NCI-H2029 treated with DMSO at 0.1 percent for 48 hours (cell line): ENCODE measurements around the gene FNDC8.
"Not testable (repeated sequence)": the region's sequence is repeated elsewhere in the genome, so short reads cannot be mapped to it uniquely, and the experiment has no call there.

Experiments used
- DNase-seq: peaks from one replicate; lab custom pipeline; 2025; lab: John Stamatoyannopoulos, UW

FNDC8 gene

DNA sequence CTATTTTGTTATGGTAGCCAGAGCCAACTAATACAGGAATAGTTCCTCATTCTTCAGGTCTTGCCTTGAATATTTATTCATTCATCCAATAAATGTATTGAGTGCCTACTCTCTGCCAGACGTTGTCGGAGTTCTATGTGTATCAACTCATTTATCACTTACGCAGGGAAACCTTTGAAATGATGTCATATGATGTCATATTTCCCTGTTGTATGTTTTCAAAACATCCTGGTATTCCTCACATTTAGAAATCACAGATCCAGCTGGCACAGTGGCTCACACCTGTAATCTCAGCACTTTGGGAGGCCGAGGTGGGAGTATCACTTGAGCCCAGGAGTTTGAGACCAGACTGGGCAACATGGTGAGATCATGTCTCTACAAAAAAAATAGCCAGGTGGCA lies 23.4 kb downstream of the FNDC8 start:
- DNase-seq: no peak

GRCh38 chr17:35146214-35146833 lies 24.9 kb downstream of the FNDC8 start:
- no peak for DNase-seq

DNA sequence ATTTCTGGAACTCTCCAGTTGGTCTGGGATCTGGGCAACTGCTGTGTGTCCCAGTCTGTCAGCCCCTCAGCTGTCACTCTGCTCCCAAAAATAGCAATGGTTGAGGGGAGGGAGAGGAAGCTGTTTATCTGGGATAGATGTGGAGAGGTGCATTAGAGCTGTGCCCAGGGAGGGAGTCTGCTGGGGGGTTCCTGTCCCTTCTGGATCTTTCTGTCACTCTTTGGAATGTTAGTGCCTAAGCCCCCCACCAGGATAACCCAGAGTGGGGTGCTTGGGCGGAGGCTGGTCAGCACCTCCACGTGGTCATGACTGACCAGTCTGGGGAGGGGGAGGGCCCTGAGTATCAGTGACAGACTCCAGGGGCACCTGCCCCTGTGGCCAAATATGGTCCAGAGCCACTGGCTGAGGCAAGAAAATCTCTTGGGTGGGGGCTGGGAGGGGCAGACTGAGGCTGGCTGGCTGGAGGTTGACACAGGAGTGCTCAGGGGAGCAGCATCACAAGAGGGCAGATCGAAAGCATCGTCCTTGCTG lies 26.0 kb downstream of the FNDC8 start, which contains the start of gene UNC45B:
Gene UNC45B, plus strand, starts transcription at position 443 of the 531 bp plus-strand sequence. CDS start 447 bp downstream, outside the sequence.
- DNase-seq: no peak

GRCh38 chr17:35148144-35148543 lies 26.7 kb downstream of the FNDC8 start:
- no peak for DNase-seq

GRCh38 chr17:35149941-35150340 lies 28.5 kb downstream of the FNDC8 start:
- no peak for DNase-seq

- not testable (repeated sequence) for DNase-seq
These were observed 29.7 kb downstream of the FNDC8 start for GRCh38 chr17:35151080-35151479.

- DNase-seq: no peak
These were observed 31.2 kb downstream of the FNDC8 start for GRCh38 chr17:35152421-35153140.

DNA sequence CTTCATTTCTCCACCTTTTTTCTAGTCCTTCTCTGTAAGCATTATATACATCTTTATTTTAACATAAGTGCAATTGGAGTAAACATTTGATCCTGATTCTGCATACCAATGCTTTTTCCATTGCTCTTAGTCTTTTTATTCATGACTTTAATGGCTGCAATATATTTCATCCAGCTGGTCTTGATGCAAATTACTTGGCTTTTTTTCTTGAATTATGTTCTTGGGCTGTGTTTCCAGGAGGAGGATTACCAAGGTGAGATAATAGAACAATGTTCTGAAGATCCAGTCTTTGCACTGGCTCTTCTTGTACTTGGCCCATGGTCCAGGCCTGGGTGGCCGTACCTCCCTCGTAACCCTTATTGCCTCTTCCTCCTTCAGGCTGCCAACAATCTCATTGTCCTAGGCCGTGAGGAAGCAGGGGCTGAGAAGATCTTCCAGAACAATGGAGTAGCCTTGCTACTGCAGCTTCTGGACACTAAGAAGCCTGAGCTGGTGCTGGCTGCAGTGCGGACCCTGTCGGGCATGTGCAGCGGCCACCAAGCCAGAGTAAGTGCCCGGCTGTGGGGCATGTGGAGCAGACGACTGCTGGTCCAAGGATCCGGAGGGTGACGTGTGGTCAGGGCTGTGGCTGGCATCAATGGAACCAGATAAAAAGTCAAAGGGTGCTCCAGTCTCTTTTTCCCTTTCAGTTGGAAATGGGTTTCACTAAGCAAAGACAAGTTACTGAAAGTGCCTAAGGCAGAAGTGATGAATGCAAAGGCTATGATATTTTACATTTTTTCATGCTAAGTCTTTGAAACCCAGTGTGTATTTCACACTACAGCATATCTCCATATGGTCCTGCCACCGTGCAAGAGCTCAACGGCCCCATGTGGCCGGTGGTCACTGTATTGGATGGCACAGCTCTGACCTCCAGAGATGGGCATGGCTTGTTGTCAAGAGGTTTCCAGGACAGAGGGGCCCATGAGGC lies 33.1 kb downstream of the FNDC8 start:
- DNase-seq: no peak

DNA sequence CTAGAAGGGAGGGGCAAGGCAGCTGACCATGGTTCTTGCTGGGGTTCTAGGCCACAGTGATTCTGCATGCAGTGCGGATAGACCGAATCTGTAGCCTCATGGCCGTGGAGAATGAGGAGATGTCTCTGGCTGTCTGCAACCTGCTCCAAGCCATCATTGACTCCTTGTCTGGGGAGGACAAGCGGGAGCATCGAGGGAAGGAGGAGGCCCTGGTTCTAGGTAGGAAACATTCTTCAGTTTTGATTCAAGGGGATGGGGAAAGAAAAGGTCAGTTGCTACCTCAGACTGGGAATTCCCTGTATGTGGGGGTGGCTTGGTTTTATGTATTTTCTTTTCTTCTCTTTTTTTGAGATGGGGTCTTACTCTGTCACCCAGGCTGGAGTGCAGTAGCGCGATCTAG lies 33.8 kb downstream of the FNDC8 start:
- no peak for DNase-seq

GRCh38 chr17:35159940-35160339 lies 38.5 kb downstream of the FNDC8 start:
- DNase-seq: no peak

DNA sequence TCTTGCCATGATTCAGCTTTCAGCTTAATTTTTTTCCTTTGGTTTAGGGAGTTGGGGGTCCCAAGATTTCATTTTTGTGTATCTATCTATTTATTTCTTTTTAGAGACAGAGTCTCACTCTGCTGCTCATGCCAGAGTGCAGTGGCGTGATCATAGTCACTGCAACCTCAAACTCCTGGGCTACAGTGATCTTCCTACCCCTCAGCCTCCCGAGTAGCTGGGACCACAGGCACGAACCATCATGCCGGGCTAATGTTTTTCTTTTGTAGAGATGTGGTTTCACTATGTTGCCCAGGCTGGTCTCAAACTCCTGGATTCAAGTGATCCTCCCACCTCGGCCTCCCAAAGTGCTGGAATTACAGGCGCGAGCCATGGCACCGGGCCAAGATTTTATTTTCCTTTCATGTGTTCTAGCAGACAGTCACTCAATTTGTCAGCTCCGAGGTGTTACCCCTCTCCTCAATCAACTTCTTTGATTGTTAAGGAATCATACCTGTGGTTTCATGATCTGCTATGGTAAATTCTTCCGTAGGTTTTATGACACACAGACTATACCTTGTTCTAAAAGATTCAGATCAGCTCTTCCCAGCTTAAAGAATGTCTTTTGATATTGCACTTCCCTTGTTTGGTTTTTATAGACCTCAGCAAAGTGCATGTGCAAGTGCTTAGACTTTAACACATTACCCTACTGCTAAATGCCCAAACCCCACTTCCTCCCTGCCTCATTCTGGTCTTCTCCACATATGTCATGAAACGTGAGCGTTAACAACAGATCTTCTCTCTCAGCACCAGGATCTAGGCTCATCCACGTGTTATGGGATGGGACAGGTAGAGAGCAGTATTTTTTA lies 39.2 kb downstream of the FNDC8 start:
- no peak for DNase-seq

DNA sequence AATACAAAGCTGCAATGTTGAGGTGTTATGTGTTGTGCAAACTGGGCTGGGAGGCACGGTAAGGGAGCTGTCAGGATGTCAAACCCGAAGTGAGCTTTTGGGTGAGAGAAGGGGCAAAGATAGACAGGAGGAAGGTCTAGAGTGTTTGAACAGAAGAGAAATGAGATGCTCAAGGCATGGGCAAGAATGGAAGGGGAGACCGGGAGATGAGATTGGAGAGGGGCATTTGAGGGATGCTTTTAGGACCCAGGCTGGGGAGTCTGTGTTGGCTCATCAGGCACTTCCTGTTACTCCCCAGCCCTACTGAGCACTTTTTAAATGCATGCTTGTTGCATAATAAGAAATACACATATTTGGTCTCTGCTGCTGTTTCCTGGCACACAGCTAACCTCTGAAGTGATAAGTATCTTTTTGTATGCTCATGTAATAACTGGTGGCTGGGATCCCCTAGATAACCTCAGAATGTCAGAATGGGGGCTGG lies 39.9 kb downstream of the FNDC8 start:
- no peak for DNase-seq

DNA sequence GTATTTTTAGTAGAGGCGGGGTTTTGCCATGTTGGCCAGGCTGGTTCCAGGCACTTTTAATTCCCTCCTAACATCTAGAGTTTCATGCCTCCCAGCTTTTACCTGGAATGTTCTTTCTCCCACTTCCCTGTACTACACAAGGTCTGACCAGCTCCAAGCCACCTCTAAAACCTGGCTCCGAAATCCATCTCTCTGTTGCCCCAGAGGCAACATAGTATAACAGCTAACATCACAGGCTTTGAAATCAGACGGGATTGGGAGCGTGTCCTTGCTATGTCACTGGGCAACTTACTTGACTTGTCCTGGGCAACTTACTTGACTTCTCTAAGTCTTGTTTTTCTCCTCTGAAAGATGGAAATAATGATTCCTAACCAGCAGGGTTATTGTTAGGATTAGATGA lies 41.3 kb downstream of the FNDC8 start:
- no peak for DNase-seq

DNA sequence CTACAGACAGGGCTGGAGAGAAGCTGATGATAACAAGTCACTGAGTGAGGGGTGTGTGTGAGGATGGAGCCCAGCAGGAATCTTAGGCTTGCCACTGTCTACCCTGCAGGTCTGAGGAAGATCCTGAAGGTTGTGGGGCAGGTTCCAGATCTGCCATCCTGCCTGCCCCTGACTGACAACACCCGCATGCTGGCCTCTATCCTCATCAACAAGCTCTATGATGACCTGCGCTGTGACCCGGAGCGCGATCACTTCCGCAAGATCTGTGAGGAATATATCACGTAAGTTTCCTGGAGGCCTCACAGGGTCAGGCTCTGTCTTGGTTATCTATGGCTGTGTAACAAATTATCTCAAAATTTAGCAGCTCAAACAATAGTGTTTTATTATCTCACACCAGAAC lies 42.5 kb downstream of the FNDC8 start:
- DNase-seq: no peak

DNA sequence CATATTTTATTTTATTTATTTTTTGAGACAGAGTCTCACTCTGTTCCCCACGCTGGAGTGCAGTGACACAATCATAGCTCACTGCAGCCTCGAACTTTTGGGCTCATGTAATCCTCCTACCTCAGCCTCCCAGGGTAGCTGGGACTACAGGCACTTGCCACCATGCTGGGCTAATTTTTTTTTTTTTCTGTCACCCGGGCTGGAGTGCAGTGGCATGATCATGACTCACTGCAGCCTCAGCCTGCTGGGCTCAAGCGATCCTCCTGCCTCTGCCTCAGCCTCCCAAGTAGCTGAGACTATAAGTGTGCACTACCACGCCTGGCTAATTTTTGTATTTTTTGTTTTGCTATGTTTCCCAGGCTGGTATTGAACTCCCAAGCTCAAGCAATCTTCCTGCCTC lies 43.3 kb downstream of the FNDC8 start:
- DNase-seq: no peak

GRCh38 chr17:35166526-35166925 lies 45.1 kb downstream of the FNDC8 start:
- no peak for DNase-seq

DNA sequence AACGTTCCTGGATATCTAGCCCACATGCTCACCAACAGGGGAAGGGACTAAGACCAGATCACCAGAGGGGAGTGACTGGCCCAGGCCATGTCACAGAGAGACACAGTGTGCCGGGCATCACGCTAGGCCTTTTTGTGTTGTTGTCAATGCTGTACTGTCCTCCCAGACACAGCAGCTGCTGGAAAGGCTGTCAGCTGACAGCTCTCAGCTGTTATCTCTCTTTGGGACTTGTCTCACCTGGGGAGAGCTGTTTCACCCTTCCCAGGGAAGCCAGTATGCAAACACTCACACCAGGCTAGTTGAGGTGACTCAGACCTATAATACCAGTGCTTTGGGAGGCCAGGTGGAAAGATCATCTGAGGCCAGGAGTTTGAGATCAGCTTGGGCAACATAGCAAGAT lies 45.6 kb downstream of the FNDC8 start:
- no peak for DNase-seq

DNA sequence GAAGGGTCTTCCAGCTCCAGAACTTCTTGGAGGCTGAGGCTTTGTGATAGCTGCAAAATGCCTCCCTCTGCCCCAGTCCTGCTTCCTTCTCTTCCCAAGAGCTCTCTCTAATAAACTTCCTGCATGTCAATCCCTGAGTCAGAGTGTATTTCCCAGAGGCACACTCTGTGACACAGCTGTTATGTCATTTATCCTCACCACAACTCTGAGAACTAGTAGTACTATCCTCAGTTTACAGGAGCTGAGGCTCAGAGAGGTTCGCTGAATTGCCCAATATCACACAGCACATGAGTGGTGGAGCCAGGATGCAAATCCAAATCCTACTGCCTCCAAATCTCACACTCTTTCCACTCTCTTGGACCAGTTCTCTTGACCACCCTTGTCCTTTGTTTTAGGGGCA lies 46.3 kb downstream of the FNDC8 start:
- no peak for DNase-seq

DNA sequence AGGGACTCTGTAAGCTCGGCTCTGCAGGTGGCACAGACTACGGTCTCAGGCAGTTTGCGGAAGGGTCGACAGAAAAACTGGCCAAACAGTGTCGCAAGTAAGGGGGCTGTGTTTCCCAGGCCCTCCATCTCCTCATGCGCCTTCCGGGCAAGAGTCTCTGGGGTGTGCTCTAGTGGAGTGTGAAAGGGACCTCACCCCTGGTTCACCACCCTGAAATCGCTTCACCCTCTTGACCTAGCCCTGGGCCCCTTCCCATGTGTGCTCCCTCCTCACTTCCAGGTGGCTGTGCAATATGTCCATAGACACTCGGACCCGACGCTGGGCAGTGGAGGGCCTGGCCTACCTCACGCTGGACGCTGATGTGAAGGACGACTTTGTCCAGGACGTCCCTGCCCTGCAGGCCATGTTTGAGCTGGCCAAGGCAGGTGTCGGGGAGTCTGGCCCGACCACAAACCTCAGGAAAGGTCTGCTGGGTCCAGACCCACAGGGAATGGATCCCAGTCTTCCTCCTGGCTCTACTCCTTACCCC lies 48.5 kb downstream of the FNDC8 start:
- no peak for DNase-seq

DNA sequence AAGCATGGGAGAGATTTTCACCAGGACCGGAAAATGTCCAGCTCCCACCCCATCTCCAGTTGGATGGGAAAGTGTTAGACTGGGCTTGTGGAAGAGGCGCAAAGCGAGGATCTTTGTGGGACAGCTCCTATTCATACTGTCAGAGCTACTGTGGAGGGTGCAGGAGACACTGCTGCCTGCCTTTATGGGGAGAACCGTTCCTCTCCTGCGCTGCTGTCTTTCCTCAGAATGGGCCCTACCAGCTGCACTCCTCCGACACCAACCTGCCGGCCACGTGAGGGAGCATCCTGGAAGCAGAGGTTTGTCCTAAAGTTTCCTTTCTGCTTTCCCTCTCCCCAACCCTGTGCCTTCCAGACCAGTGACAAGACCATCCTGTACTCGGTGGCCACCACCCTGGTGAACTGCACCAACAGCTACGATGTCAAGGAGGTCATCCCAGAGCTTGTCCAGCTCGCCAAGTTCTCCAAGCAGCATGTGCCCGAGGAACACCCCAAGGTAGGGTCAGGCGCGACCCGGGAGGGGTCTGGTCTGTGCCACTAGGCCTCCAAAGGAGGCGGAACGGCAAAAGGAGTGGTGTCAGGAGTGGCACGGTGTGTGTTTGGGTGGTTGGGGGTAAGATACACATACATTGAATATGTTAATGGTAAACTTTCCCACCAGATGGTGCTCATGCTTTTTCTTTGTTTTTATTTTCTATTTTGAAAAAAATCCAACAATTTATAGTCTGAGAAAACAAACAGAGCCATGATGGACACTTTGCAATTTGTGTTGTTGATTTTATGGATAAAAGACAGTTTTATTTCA lies 49.8 kb downstream of the FNDC8 start:
- DNase-seq: no peak
